Measurements from ENCODE around the gene CPNE8.

Gene CPNE8

GRCh38 chr12:38905480-38906351 lies at the start of gene CPNE8:
Gene CPNE8, minus strand, starts transcription at chr12:38905591. Its CDS starts 57 bp downstream, at chr12:38905534.
- FAIRE-seq = peak; percentile 80
- DNase-seq (ENCODE audit: insufficient read length, low spot score) = peak; percentile 38

GRCh38 chr12:38954238-38954873 lies 49.0 kb upstream of the CPNE8 start:
- DNase-seq (ENCODE audit: insufficient read length, low spot score) (no peak), FAIRE-seq (no peak)

GRCh38 chr12:38949363-38949762 lies 44.0 kb upstream of the CPNE8 start:
- FAIRE-seq = no peak
- no peak for DNase-seq (ENCODE audit: insufficient read length, low spot score)

- DNase-seq (ENCODE audit: insufficient read length, low spot score) (no peak), FAIRE-seq (no peak)
Observed at GRCh38 chr12:38934686-38935085, 29.3 kb upstream of the CPNE8 start.

- DNase-seq (ENCODE audit: insufficient read length, low spot score) = no peak
- no peak for FAIRE-seq
Observed at GRCh38 chr12:38934078-38934584, 28.7 kb upstream of the CPNE8 start.

GRCh38 chr12:38932320-38932719 lies 26.9 kb upstream of the CPNE8 start:
- FAIRE-seq (no peak), DNase-seq (ENCODE audit: insufficient read length, low spot score) (no peak)

- no peak for DNase-seq (ENCODE audit: insufficient read length, low spot score)
- no peak for FAIRE-seq
Observed at GRCh38 chr12:38931461-38931860, 26.1 kb upstream of the CPNE8 start.

GRCh38 chr12:38930990-38931389 lies 25.6 kb upstream of the CPNE8 start:
- DNase-seq (ENCODE audit: insufficient read length, low spot score) (no peak), FAIRE-seq (no peak)

- DNase-seq (ENCODE audit: insufficient read length, low spot score) = no peak
- no peak for FAIRE-seq
Observed at GRCh38 chr12:38926501-38926900, 21.1 kb upstream of the CPNE8 start.

GRCh38 chr12:38921025-38921677 lies 15.8 kb upstream of the CPNE8 start:
- FAIRE-seq = peak; percentile 64

GRCh38 chr12:38919191-38919590 lies 13.8 kb upstream of the CPNE8 start:
- DNase-seq (ENCODE audit: insufficient read length, low spot score) = no peak

More at GRCh38 chr12:38921025-38921677, 15.8 kb upstream of the CPNE8 start:
- DNase-seq (ENCODE audit: insufficient read length, low spot score) = peak; percentile 3

GRCh38 chr12:38915429-38916182 lies 10.2 kb upstream of the CPNE8 start:
- FAIRE-seq (no peak), DNase-seq (ENCODE audit: insufficient read length, low spot score) (no peak)

More at GRCh38 chr12:38919191-38919590, 13.8 kb upstream of the CPNE8 start:
- FAIRE-seq = no peak

- no peak for DNase-seq (ENCODE audit: insufficient read length, low spot score)
- FAIRE-seq = no peak
Observed at GRCh38 chr12:38912116-38912515, 6.7 kb upstream of the CPNE8 start.

GRCh38 chr12:38911611-38912010 lies 6.2 kb upstream of the CPNE8 start:
- DNase-seq (ENCODE audit: insufficient read length, low spot score) (no peak), FAIRE-seq (no peak)

GRCh38 chr12:38907201-38907923 lies 2.0 kb upstream of the CPNE8 start:
- FAIRE-seq (peak; percentile 70), DNase-seq (ENCODE audit: insufficient read length, low spot score) (no peak)

GRCh38 chr12:38906482-38907200 lies 1.2 kb upstream of the CPNE8 start:
- DNase-seq (ENCODE audit: insufficient read length, low spot score) = peak; percentile 39
- peak; percentile 86 for FAIRE-seq

GRCh38 chr12:38904537-38905479 lies 583 bp downstream of the CPNE8 start:
- FAIRE-seq (peak; percentile 98), DNase-seq (ENCODE audit: insufficient read length, low spot score) (peak; percentile 25)

GRCh38 chr12:38903596-38903995 lies 1.8 kb downstream of the CPNE8 start:
- no peak for DNase-seq (ENCODE audit: insufficient read length, low spot score)

More at GRCh38 chr12:38903596-38903995, 1.8 kb downstream of the CPNE8 start:
- peak; percentile 72 for FAIRE-seq
